Measurements from ENCODE around the gene SUZ12.
"Not testable (repeated sequence)": the region's sequence is repeated elsewhere in the genome, so short reads cannot be mapped to it uniquely, and the experiment has no call there.

SUZ12 gene

DNA sequence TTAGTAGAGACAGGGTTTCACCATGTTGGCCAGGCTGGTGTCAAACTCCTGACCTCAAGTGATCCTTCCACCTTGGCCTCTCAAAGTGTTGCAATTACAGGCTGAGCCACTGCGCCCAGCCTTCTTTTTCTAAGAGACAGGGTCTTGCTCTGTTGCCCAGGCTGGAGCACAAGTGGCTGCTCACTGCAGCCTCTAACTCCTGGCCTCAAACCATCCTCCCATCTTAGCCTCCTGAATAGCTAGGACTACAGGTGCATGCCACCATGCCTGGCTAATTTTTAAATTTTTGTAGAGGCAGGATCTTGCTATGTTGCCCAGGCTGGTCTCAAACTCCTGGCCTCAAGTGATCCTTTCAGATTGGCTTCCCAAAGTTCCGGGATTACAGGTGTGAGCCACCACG, 15.1 kb downstream of the SUZ12 start:
- not testable (repeated sequence) for DNase-seq (ENCODE audit: low read depth, low spot score)

DNA sequence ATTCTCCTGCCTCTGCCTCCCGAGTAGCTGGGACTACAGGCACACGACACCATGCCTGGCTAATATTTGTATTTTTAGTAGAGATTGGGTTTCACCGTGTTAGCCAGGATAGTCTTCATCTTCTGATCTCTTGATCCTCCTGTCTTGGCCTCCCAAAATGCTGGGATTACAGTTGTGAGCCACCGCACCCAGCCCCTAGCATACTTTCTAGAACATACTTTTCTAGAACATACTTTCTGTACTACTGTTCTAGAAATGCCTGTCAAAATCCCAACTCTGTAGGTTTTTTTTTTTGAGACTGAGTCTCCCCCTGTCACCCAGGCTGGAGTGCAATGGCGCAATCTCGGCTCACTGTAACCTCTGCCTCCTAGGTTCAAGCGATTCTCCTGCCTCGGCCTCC, 27.3 kb downstream of the SUZ12 start:
- DNase-seq (ENCODE audit: low read depth, low spot score), result not testable (repeated sequence)

DNA sequence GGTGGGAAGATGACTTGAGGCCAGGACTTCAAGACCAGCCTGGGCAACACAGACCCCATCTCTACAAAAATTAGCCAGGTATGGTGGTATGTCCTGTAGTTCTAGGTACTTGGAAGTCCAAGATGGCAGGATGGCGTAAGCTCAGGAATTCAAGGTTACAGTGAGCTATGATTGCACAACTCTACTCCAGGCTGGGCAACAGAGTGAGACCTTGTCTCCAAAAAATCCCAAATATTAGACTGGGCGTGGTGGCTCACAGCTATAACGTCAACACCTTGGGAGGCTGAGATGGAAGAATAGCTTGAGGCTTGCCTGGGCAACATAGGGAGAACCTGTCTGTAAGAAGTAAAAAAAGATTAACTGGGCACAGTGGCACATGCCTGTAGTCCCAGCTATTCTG, 30.8 kb downstream of the SUZ12 start:
- DNase-seq (ENCODE audit: low read depth, low spot score), result no peak

DNA sequence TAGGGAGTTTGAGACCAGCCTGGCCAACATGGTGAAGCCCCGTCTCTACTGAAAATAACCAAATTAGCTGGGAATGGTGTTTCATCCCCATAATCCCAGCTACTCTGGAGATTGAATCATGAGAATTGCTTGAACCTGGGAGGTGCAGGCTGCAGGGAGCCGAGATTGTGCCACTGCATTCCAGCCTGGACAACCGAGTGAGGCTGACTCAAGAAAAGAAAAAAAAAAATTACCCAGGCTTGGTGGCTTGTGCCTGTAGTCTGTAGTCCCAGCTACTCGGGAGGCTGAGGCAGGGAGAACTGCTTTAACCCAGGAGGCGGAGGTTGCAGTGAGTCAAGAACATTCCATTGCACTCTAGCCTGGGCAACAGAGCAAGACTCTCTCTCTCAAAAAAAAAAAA, 33.6 kb downstream of the SUZ12 start:
- DNase-seq (ENCODE audit: low read depth, low spot score), result not testable (repeated sequence)

DNA sequence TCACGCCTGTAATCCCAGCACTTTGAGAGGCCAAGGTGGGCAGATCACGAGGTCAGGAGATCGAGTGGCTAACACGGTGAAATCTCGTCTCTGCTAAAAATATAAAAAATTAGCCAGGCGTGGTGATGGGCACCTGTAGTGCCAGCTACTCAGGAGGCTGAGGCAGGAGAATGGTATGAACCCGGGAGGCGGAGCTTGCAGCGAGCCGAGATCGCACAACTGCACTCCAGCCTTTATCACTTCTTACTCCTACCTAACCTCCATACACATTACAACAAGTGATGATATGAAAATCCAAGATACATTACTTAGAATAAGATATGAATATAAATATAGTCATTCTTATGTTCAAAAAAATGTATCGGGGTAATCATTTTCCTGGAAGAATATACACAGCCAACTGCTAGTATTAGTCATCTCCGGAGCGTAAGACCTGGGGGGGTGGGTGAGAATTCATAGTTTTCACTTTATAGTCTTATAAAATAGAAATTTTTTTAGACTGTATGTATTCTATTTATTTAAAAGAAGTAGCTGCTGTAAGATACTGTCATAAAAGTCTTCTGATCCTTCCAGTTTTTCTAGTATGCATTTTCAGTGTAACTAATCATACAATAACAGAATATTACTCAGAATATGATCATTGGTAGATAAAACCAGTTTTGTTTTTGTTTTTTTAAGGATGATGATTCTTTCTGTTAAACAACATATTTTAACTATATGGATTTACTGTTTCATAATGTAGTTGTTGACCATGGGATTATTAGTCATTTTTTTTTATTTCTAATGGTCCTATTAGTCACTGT, 37.7 kb downstream of the SUZ12 start:
- not testable (repeated sequence) for DNase-seq (ENCODE audit: low read depth, low spot score)

DNA sequence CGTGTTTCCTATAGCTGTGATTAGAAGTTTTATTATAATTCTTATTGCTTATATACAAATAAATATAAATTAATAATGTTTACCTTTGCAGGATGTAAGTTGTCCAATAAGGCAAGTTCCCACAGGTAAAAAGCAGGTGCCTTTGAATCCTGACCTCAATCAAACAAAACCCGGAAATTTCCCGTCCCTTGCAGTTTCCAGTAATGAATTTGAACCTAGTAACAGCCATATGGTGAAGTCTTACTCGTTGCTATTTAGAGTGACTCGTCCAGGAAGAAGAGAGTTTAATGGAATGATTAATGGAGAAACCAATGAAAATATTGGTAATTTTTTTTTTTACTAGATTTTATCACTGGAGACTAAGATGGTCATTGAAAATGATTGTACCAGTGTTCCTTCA, 38.6 kb downstream of the SUZ12 start:
- DNase-seq (ENCODE audit: low read depth, low spot score), result not testable (repeated sequence)

DNA sequence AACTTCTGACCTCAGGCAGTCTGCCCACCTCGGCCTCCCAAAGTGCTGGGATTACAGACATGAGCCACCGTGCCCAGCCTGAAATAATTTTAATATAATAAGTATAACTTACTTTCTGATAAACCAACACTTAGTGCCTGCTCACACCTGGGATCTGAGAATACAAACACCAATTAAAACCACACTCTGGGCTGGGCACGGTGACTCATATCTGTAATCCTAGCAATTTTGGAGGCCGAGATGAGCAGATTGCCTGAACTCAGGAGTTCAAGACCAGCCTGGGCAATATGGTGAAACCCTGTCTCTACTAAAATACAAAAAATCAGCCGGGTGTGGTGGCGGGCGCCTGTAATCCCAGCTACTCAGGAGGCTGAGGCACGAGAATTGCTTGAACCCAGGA, 55.0 kb downstream of the SUZ12 start:
- not testable (repeated sequence) for DNase-seq (ENCODE audit: low read depth, low spot score)

DNA sequence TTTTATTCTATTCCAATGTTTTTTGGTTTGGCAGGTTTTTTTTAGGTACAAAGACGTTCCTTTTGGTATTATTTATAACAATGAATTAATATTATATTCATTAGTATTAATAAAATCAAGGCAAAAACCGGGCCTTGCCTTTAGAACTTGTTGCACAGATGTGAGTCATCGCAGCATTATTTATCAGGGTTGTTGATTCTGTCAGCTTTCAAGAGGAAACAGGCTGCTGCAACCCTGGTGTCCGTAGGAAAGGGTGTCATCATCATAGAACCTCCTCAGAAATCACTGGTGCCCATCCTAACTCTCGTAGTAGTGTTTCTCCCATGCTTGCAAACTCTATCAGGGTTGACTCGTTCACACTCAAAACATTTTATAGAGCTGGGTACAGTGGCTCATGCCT, 60.2 kb downstream of the SUZ12 start:
- no peak for DNase-seq (ENCODE audit: low read depth, low spot score)

DNA sequence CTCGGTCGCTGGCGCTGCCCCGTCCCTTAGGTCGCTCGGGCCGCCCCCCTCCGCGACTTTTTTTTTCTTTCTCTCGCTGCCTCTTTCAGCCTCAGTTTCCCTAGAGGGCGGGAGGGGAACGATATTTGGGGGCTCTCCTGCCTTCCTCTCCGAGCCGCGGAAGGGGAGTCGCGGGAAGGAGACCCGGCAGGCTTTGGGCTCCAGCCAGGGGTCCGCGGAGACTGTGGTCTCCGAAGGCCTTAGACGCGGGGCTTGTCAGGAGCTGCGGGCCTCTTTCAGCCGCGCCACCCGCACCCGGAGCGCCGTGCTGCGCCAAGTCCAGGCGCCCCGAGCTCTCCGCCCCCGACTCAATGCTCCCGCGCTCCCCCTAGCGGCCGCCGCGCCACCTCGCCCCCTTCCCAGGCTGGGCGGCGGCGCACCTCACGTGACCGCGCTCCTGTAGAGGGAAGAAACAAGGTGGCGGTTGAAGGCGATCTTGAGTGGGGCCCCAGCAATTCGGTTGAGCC, 70.2 kb downstream of the SUZ12 start, which contains the start of gene LRRC37B:
LRRC37B (plus strand) TSS at position 427 of the 506 bp plus-strand sequence. CDS start 14,010 bp downstream, outside the sequence.
- DNase-seq (ENCODE audit: low read depth, low spot score), result no peak

DNA sequence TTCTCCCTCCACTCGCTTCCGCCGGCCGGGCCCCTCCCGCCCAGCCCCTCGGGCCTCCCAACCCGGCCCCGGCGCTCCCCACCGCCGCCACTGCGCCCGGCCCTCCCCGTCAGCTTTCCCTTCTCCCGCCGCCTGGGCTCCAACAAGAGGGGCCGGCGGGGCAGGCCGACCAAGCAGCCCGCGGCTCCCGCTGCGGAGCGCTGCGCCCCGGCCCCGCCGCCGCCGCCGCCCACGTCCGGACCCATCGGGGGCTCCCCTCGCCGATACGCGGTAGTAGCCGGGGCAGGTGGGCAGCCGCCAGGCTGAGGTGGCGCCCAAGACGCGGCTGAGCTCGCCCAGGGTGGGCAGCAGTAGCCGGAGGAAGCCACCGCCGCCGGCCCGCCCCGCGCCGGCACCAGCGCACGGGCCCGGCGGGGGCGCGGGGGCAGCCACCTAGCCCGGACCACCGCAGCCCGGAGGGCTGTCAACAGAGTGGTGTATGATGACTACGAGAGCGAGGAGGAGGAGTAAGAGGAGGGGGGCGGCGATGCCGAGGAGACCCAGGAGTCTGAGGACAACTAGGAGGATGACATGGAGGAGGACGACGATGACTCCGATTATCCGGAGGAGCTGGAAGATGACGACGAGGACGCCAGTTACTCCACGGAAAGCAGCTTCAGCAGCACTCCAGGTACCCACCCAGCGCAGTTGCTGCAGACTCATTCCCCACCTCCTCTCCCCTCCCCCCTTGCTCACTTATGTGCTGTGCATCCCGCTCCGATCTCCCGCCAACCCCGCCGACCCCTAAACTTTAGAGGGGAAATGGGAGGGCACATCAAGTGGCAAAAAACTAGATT, 70.9 kb downstream of the SUZ12 start:
- no peak for DNase-seq (ENCODE audit: low read depth, low spot score)

DNA sequence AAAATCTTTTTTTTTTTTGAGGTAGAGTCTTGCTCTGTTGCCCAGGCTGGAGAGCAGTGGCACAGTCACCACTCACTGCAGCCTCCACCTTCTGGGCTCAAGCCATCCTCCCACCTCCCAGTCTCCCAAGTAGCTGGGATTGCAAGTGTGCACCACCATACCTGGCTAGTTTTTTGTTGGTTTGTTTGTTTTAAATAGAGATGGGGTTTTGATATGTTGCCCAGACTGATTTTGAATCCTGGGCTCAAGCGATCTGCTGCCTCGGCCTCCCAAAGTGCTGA, 72.4 kb downstream of the SUZ12 start:
- DNase-seq (ENCODE audit: low read depth, low spot score), result no peak

DNA sequence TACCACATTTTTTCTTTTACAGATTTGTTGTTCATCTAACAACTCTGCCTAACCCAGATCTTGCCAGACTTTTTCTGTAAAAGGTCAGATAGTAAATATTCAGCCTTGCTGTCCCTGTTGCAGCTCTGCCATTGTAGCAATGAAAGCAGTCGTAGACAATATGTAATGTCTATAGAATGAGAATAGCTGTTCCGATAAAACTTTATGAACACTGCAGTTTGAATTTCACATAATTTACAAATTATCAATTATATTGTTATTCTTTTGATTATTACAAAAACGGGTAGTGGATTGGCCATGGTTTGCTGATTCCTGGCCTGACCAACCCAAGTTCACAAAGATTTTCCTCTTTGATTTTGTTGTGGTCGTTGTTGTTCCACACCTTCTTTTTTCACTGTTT, 73.3 kb downstream of the SUZ12 start:
- no peak for DNase-seq (ENCODE audit: low read depth, low spot score)

DNA sequence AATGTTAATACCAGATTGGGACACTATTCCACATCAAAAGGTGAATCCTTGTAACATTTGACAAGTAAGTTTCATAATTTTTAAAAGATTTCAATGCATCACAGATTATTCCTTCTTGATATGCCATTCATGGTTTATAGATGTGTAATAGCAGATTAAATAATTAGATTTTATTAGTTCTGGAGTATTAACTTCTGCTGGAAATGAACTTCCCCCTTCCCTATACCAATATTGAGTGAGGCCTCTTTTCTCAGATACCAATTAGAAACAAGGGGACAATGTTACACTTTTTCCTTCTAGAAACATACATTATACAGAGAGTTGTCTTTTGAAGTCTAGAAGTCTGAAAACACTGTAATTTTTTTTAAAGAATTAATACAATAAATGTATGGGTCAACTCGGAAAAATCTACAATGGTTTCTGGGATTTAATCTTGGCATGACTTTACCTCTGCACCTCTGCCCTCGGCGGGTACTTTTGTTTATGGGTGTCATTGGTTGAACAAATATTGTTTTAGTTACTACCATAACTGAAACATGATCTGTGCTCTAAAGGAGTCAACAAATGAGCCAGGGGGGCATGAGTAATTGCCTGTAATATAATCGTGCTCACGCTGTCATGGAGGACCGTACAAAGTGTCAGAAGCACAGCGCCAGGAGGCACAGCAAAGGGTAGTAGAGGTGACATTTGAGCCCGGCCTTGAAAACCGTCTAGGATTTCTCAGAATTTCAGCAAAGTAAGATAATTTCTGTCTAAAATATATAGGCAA, 78.6 kb downstream of the SUZ12 start:
- DNase-seq (ENCODE audit: low read depth, low spot score), result no peak

DNA sequence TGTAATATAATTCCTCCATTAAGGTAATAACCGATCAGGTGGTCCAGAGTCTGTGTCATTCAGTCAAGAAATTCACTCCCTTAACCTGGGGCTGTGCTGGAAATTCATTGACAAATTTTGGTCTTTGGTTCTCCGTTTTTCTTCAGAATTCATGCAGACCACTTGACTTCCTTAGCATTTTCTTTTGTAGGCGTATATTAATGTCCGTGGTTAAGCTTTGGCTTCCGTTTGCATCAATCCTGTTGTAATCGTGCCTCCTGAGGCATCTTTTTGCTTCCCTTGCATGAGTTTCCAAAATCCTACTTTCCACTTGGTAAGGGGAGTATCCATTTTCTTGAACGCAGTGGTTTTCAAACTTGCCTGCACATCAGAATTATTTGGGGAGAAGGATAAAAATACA, 79.4 kb downstream of the SUZ12 start:
- DNase-seq (ENCODE audit: low read depth, low spot score), result no peak

DNA sequence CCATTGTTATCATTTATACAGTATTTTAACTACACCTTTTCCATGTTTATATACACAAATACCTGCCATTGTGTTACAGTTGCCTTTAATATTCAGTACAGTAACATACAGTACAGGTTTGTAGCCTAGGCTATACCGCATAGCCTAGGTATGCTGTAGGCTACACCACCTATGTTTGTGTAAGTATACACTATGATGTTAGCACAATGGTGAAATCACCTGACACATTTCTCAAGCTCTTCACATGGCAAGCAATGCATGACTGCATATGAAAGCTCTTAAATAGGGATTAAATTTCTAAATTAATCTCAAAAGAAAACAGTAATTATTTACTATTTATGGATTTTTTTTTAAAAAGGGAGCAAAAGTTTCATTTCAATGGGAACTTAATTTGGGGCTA, 82.4 kb downstream of the SUZ12 start:
- DNase-seq (ENCODE audit: low read depth, low spot score), result no peak

DNA sequence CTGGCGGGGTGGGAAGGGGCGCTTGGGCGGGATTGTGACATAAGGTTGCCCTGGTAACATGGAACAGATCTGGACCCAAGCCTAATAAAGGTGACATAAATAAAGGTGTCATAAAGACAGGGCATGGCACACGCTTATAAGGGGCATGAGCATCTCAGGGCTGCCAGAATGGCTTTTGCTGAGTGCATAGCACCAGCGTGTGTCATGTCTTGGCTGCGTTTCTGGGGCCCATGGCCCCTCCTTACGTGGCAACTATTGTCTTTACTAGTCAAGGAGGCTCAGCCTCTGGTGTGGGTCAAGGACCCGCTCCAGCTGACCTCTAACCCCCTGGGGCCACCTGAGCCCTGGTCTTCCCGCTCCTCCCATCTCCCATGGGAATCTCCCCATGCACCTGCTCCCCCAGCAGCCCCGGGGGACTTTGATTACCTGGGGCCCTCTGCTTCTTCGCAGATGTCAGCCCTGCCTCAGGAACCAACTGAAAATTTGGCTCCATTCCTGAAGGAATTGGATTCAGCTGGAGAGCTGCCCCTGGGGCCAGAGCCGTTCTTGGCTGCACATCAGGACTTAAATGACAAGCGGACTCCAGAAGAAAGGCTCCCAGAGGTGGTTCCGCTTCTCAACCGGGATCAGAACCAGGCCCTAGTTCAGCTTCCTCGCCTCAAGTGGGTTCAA, 84.3 kb downstream of the SUZ12 start:
- no peak for DNase-seq (ENCODE audit: low read depth, low spot score)

DNA sequence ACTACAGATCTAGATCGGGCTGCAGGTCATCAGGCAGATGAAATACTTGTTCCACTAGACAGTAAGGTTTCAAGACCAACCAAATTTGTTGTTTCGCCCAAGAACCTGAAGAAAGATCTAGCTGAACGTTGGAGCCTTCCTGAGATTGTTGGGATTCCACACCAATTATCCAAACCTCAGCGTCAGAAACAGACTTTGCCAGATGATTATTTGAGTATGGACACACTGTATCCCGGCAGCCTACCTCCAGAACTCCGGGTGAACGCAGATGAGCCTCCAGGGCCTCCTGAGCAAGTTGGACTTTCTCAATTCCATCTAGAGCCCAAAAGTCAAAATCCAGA, 84.8 kb downstream of the SUZ12 start:
- DNase-seq (ENCODE audit: low read depth, low spot score), result no peak

DNA sequence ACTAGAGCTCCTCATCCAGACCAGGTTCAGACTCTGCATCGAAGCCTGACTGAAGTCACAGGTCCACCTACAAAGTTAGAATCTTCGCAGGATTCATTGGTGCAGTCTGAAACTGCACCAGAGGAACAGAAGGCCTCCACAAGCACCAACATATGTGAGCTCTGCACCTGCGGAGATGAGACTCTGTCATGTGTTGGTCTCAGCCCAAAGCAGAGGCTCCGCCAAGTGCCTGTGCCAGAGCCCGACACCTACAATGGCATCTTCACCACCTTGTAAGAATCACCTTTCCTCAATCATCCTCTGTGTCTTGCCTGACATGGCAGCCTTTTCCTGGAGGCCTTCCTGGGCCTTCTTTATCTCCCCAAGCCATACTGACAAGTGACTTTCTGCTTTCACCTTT, 85.7 kb downstream of the SUZ12 start:
- DNase-seq (ENCODE audit: low read depth, low spot score), result not testable (repeated sequence)

DNA sequence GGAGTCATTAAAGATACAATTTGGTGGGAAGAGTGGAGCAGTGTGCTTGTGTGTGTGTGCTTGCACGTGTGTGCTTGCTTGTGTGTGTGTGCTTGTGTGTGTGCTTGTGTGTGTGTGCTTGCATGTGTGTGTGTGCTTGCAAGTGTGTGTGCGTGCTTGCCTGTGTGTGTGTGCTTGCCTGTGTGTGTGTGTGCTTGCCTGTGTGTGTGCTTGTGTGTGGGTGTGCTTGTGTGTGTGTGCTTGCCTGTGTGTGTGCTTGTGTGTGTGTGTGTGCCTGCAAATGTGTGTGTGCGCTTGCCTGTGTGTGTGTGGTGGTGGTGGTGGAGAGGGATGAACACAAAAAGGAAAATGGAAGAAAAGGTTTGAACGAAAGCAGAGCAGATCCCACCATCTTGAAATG, 90.5 kb downstream of the SUZ12 start:
- not testable (repeated sequence) for DNase-seq (ENCODE audit: low read depth, low spot score)

DNA sequence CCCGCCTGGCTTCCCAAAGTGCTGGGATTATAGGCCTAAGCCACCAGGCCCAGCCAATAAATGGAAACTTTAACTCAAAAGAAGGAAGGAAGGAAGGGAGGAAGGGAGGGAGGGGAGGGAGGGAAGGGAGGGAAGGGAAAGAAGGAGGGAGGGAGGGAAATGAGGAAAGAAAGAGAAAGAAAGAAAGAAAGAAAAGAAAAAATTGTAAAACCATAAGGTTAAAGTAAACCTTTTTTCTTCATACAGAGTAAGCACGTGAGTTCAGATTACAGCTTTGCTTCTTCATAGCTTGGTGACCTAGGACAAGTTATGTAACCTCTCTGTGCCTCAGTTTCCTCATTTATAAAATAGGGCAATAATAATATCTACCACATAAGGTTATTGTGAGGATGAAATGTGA, 96.4 kb downstream of the SUZ12 start:
- no peak for DNase-seq (ENCODE audit: low read depth, low spot score)

DNA sequence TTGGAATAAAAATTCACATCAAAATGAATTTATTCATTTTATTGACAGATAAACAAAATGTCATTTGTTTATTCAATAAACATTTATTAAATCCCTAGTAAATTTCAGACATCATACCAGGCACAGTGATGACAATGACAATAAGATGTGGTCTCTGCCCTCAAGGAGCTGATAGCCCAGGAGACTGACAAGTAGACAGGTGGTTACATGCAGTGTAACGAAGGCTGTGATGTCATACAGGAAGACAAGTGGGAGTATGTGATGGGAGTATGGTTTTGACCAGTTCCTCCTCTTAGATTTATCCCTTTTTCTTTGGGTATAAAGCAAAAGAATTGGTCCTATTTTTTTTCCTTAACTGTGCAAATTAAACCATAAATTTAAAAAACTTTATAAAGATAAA, 97.0 kb downstream of the SUZ12 start:
- not testable (repeated sequence) for DNase-seq (ENCODE audit: low read depth, low spot score)

DNA sequence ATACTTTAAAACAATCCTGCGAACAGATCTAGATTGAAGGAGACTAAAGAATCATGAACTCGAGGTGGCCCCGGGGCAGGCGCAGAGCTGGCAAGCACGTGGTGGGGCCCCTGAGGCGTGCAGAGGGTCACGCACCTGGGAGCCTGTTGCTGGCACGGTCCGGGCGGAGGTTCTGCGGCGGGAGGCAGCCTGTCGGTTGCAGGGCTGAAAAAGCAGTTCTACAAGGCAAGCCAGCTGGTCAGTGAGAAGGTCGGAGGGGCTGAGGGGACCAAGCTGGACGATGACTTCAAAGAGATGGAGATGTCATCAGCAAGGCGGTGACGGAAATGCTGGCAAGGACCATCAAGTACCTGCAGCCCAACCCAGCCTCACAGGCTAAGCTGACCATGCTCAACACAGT, 103.4 kb downstream of the SUZ12 start:
- DNase-seq (ENCODE audit: low read depth, low spot score), result not testable (repeated sequence)

All from iPS DF 19.7 (cell line).